GM12878 (cell line): ENCODE results near the gene ATG13.

Source experiments
- BMI1 ChIP-seq: fragments of 450-650 bp; IDR thresholded peaks from 2 replicates; pipeline ENCODE4 v1.6.1; 2016; ENCODE audit warnings: mild to moderate bottlenecking, moderate library complexity, borderline replicate concordance
- EZH2 ChIP-seq: IDR thresholded peaks from 2 replicates; pipeline ENCODE4 v1.6.1; 2012; ENCODE audit warnings: low read depth, mild to moderate bottlenecking, control low read depth, inconsistent platforms, low read length, borderline replicate concordance; ENCODE audit not compliant: control insufficient read depth
- MEF2A ChIP-seq: IDR thresholded peaks from 2 replicates; pipeline ENCODE4 v1.6.1; 2011; ENCODE audit warnings: low read depth, mild to moderate bottlenecking, low read length, moderate library complexity; ENCODE audit not compliant: insufficient read depth
- NFIC ChIP-seq: IDR thresholded peaks from 2 replicates; pipeline ENCODE4 v1.6.1; 2012; ENCODE audit warnings: low read depth, mild to moderate bottlenecking, inconsistent platforms, low read length, moderate library complexity
- POLR2A ChIP-seq: IDR thresholded peaks from 2 replicates; pipeline ENCODE4 v1.6.1; 2011; ENCODE audit warnings: low read depth, mild to moderate bottlenecking, low read length
- SIN3A ChIP-seq: IDR thresholded peaks from 2 replicates; pipeline ENCODE4 v1.6.1; 2012; ENCODE audit warnings: low read depth, low read length, improper control_type of control experiment
- STAT1 ChIP-seq: fragments of 450-650 bp; conservative IDR thresholded peaks from 2 replicates; pipeline ENCODE4 v1.6.1; 2014; ENCODE audit warnings: antibody characterized with exemption, mild to moderate bottlenecking
- ZNF207 ChIP-seq: fragments of 450-650 bp; IDR thresholded peaks from 2 replicates; pipeline ENCODE4 v1.6.1; 2014; ENCODE audit warnings: antibody characterized with exemption, mild to moderate bottlenecking, borderline replicate concordance
- ZNF274 ChIP-seq: IDR thresholded peaks from one replicate; pipeline ENCODE4 v1.8.0; 2011; ENCODE audit not compliant: insufficient read length, insufficient read depth
- ZNF384 ChIP-seq: IDR thresholded peaks from 2 replicates; pipeline ENCODE4 v1.6.1; 2012; ENCODE audit warnings: low read depth, mild to moderate bottlenecking, low read length, improper control_type of control experiment, borderline replicate concordance
- TF ChIP-seq, protein P1 (sequence below), 3 experiments: IDR thresholded peaks in 2 of 3; conservative IDR thresholded peaks in 1 of 3; 2 replicates each; pipeline ENCODE4 v1.5.1; 2011; ENCODE audit warnings: low read depth in 3 of 3, low read length in 3 of 3, mild to moderate bottlenecking in 3 of 3, control low read depth in 2 of 3, moderate library complexity in 2 of 3, inconsistent platforms in 1 of 3, mixed read lengths in 1 of 3; ENCODE audit not compliant: control insufficient read depth in 2 of 3, insufficient read depth in 1 of 3; ENCODE audit errors: extremely low read depth in 1 of 3

DNA sequence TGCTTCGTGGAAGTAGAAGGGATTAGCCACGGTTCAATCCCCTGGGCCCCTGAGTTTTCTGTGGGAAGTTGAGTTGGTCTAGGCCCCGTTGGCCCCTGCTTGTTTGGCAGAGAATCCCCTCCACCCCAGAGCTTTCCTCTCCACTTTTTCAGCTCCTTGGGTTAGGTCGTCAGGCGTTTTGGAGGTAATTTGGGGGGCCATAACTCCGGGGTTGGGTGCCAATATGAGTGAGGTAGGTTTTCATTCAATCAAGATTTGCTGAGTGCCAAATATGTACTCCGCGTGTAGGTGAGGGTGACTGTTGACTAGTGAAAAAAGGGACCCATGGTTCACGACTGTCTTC, 590 bp downstream of the ATG13 start:
- no peak for TF ChIP-seq SIN3A
- no peak for TF ChIP-seq MEF2A
- TF ChIP-seq POLR2A, result no peak
- TF ChIP-seq EZH2, result no peak
- no peak for TF ChIP-seq NFIC
- TF ChIP-seq, protein P1, sequence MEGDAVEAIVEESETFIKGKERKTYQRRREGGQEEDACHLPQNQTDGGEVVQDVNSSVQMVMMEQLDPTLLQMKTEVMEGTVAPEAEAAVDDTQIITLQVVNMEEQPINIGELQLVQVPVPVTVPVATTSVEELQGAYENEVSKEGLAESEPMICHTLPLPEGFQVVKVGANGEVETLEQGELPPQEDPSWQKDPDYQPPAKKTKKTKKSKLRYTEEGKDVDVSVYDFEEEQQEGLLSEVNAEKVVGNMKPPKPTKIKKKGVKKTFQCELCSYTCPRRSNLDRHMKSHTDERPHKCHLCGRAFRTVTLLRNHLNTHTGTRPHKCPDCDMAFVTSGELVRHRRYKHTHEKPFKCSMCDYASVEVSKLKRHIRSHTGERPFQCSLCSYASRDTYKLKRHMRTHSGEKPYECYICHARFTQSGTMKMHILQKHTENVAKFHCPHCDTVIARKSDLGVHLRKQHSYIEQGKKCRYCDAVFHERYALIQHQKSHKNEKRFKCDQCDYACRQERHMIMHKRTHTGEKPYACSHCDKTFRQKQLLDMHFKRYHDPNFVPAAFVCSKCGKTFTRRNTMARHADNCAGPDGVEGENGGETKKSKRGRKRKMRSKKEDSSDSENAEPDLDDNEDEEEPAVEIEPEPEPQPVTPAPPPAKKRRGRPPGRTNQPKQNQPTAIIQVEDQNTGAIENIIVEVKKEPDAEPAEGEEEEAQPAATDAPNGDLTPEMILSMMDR (IDR thresholded peaks at IDR 0.05 in 2 of 3, conservative IDR thresholded peaks at IDR 0.05 in 1 of 3; ENCODE audit: control insufficient read depth in 2 of 3, extremely low read depth in 1 of 3, insufficient read depth in 1 of 3, low read depth in 3 of 3, low read length in 3 of 3), result no peak
- no peak for TF ChIP-seq ZNF384
- no peak for TF ChIP-seq BMI1
- TF ChIP-seq ZNF274, result no peak
- TF ChIP-seq ZNF207, result no peak
- TF ChIP-seq STAT1, result no peak
